Cardiac muscle cell (in vitro differentiated cells and primary cell): ENCODE measurements around the gene TGFBR3. TPM values are rescaled to one million over a fixed set of nuclear protein-coding genes. Genes with fewer than 3 reads are reported as not detected.
A peak's percentile ranks its signal among the peaks of the same experiment; 100 is the strongest.

Experiments used
- DNase-seq, 2 donors: peaks; one replicate each; pipeline versions ENCODE4 v3.0.0 to v3.0.0-alpha.2; 2010 to 2017; ENCODE audit warnings: low read depth in 1 of 2, low spot score in 1 of 2
- H3K27ac ChIP-seq: fragments of 200-600 bp; sonication (generic); 2 replicates; pipeline ENCODE4 v1.5.1; 2016
- H3K27me3 ChIP-seq: fragments of 200-600 bp; sonication (generic); 2 replicates; pipeline ENCODE4 v1.6.0; 2016; ENCODE audit warnings: control low read depth
- H3K36me3 ChIP-seq: fragments of 200-600 bp; sonication (generic); 2 replicates; pipeline ENCODE4 v1.5.1; 2016; ENCODE audit warnings: control low read depth
- H3K4me1 ChIP-seq: fragments of 200-600 bp; sonication (generic); 2 replicates; pipeline ENCODE4 v1.8.1; 2017; ENCODE audit warnings: low read depth, mild to moderate bottlenecking, mixed run types
- H3K4me3 ChIP-seq: fragments of 200-600 bp; sonication (generic); 2 replicates; pipeline ENCODE4 v1.5.1; 2016; ENCODE audit warnings: mild to moderate bottlenecking
- H3K9me3 ChIP-seq: fragments of 200-600 bp; sonication (generic); 2 replicates; pipeline ENCODE4 v1.5.1; 2017; ENCODE audit warnings: low read depth, mild to moderate bottlenecking, control low read depth
- CTCF ChIP-seq: IDR thresholded peaks from 2 replicates; pipeline ENCODE4 v1.5.1; 2012; ENCODE audit warnings: low read depth, mild to moderate bottlenecking, low read length
- polyA plus RNA-seq: library from polyadenylated mRNA; unstranded; fragments of >200 nt; fragmentation: Nextera tagmentation; extraction: Ambion mirVana; gene quantifications from 2 replicates; pipeline ENCODE4 v1.2.1, GENCODE V29; 2016
- total RNA-seq: library from RNA; depleted of rRNA; stranded (reverse); fragments of >200 nt; gene quantifications from 2 replicates; pipeline ENCODE4 v1.2.3, GENCODE V29; 2016

Gene TGFBR3
- total and polyA plus RNA-seq, 2 experiments from 2014 or later: 10.3 to 11.8 TPM

GRCh38 chr1:91754348-91754747 is 131.6 kb downstream of the TGFBR3 start:
- DNase-seq: peak in 1 of 2 donors; percentile 41
- Histone ChIP-seq H3K4me3 (no peak overlapping the region), H3K27me3 (no peaks in the 10 kb centered on the region), H3K4me1 (no peaks in the 10 kb centered on the region), H3K27ac (no peak overlapping the region), H3K36me3 (no peaks in the 10 kb centered on the region), H3K9me3 (no peaks in the 10 kb centered on the region)
- TF ChIP-seq CTCF: no peak

- H3K36me3 ChIP-seq: no peaks in the 10 kb centered on the region
- DNase-seq: no peak
- no peaks in the 10 kb centered on the region for H3K9me3 ChIP-seq
- no peaks in the 10 kb centered on the region for H3K4me1 ChIP-seq
- no peak overlapping the region for H3K27ac ChIP-seq
- TF ChIP-seq CTCF: no peak
- no peak overlapping the region for H3K4me3 ChIP-seq
- no peaks in the 10 kb centered on the region for H3K27me3 ChIP-seq
Observed at GRCh38 chr1:91753878-91754277, 132.1 kb downstream of the TGFBR3 start.

- no peak overlapping the region for H3K27ac ChIP-seq
Observed at GRCh38 chr1:91752324-91752723, 133.6 kb downstream of the TGFBR3 start.

GRCh38 chr1:91751275-91751674 is 134.7 kb downstream of the TGFBR3 start:
- DNase-seq: peak in 1 of 2 donors; percentile 84
- no peak for TF ChIP-seq CTCF
- H3K9me3 ChIP-seq: no peaks in the 10 kb centered on the region
- H3K27me3 ChIP-seq: no peaks in the 10 kb centered on the region
- H3K36me3 ChIP-seq: no peaks in the 10 kb centered on the region
- H3K27ac ChIP-seq: no peak overlapping the region
- no peak overlapping the region for H3K4me3 ChIP-seq
- H3K4me1 ChIP-seq: no peaks in the 10 kb centered on the region

More at GRCh38 chr1:91752324-91752723, 133.6 kb downstream of the TGFBR3 start:
- Histone ChIP-seq H3K27me3 (no peaks in the 10 kb centered on the region), H3K9me3 (no peaks in the 10 kb centered on the region), H3K36me3 (no peaks in the 10 kb centered on the region), H3K4me3 (no peak overlapping the region), H3K4me1 (no peaks in the 10 kb centered on the region)
- no peak for DNase-seq
- no peak for TF ChIP-seq CTCF

- H3K27ac ChIP-seq: no peak overlapping the region
- TF ChIP-seq CTCF: no peak
Observed at GRCh38 chr1:91750398-91750996, 135.5 kb downstream of the TGFBR3 start.

GRCh38 chr1:91749788-91750231 is 136.1 kb downstream of the TGFBR3 start:
- no peak overlapping the region for H3K27ac ChIP-seq
- DNase-seq: no peak
- no peak for TF ChIP-seq CTCF
- H3K27me3 ChIP-seq: no peaks in the 10 kb centered on the region
- no peaks in the 10 kb centered on the region for H3K9me3 ChIP-seq
- H3K4me3 ChIP-seq: no peak overlapping the region
- H3K36me3 ChIP-seq: no peaks in the 10 kb centered on the region
- no peaks in the 10 kb centered on the region for H3K4me1 ChIP-seq

More at GRCh38 chr1:91750398-91750996, 135.5 kb downstream of the TGFBR3 start:
- H3K4me1 ChIP-seq: no peaks in the 10 kb centered on the region
- H3K4me3 ChIP-seq: no peak overlapping the region
- no peaks in the 10 kb centered on the region for H3K9me3 ChIP-seq
- H3K36me3 ChIP-seq: no peaks in the 10 kb centered on the region
- no peaks in the 10 kb centered on the region for H3K27me3 ChIP-seq
- peak in 1 of 2 donors; percentile 41 for DNase-seq
